Fibroblast of lung (primary cell): ENCODE results near the gene CAST. TPM values are rescaled to one million over a fixed set of nuclear protein-coding genes. Genes with fewer than 3 reads are reported as not detected.

Source experiments
- DNase-seq, 2 donors: peaks; one replicate each; pipeline versions ENCODE4 v3.0.0 to v3.0.0-alpha.2; 2010; ENCODE audit warnings: low read depth in 2 of 2
- H2AFZ ChIP-seq: 2 replicates; pipeline ENCODE4 v1.5.1; 2012; ENCODE audit warnings: low read length, control low read depth, inconsistent platforms
- H3K27ac ChIP-seq: 2 replicates; pipeline ENCODE4 v1.5.1; 2011; ENCODE audit warnings: low read length, control low read depth; ENCODE audit not compliant: insufficient read depth
- H3K27me3 ChIP-seq: 2 replicates; pipeline ENCODE4 v1.5.1; 2011; ENCODE audit warnings: mild to moderate bottlenecking, low read length; ENCODE audit not compliant: control insufficient read depth, insufficient read depth
- H3K36me3 ChIP-seq: 2 replicates; pipeline ENCODE4 v1.5.1; 2011; ENCODE audit warnings: low read length; ENCODE audit not compliant: control insufficient read depth, insufficient read depth
- H3K4me1 ChIP-seq: 2 replicates; pipeline ENCODE4 v1.5.1; 2011; ENCODE audit warnings: low read length; ENCODE audit not compliant: control insufficient read depth, insufficient read depth; ENCODE audit errors: extremely low read depth
- H3K4me2 ChIP-seq: 2 replicates; pipeline ENCODE4 v1.5.1; 2011; ENCODE audit warnings: low read length, control low read depth; ENCODE audit not compliant: insufficient read depth; ENCODE audit errors: extremely low read depth
- H3K4me3 ChIP-seq, 4 experiments: fragments of 200-600 bp in 1 of 4; sonication (generic) in 1 of 4; replicated peaks in 1 of 4; 2 replicates each; pipeline ENCODE4 v1.5.1; 2011 to 2016; ENCODE audit warnings: low read length in 4 of 4, low read depth in 3 of 4, mild to moderate bottlenecking in 3 of 4, control low read depth in 2 of 4, inconsistent platforms in 1 of 4, mixed read lengths in 1 of 4; ENCODE audit not compliant: insufficient read depth in 1 of 4; ENCODE audit errors: control extremely low read depth in 1 of 4
- H3K79me2 ChIP-seq: 2 replicates; pipeline ENCODE4 v1.5.1; 2012; ENCODE audit warnings: mild to moderate bottlenecking, low read length, inconsistent platforms; ENCODE audit not compliant: control insufficient read depth, insufficient read depth
- H3K9ac ChIP-seq: 2 replicates; pipeline ENCODE4 v1.5.1; 2011; ENCODE audit warnings: mild to moderate bottlenecking, low read length, control low read depth; ENCODE audit not compliant: insufficient read depth
- H3K9me3 ChIP-seq: 2 replicates; pipeline ENCODE4 v1.5.1; 2012; ENCODE audit warnings: low read depth, low read length; ENCODE audit not compliant: control insufficient read depth, insufficient read depth
- H4K20me1 ChIP-seq: 2 replicates; pipeline ENCODE4 v1.5.1; 2011; ENCODE audit warnings: low read length; ENCODE audit not compliant: control insufficient read depth, insufficient read depth; ENCODE audit errors: extremely low read depth
- EZH2 ChIP-seq: IDR thresholded peaks from 2 replicates; pipeline ENCODE4 v1.5.1; 2012; ENCODE audit warnings: low read length, control low read depth, mild to moderate bottlenecking; ENCODE audit errors: missing control alignments
- polyA plus RNA-seq, 2 donors: library from polyadenylated mRNA; depleted of rRNA in 1 of 2; stranded (reverse) in 1 of 2; unstranded in 1 of 2; fragments of >200 nt; gene quantifications; 2 replicates each; pipeline ENCODE4 v1.2.1, GENCODE V29; 2011 to 2012; ENCODE audit warnings: missing spikeins in 1 of 2
- total RNA-seq: library from RNA; depleted of rRNA; stranded (reverse); fragments of >200 nt; gene quantifications from 2 replicates; pipeline ENCODE4 v1.2.1, GENCODE V29; 2014
- TF ChIP-seq, protein P1 (sequence below), 2 donors: IDR thresholded peaks in 1 of 2; conservative IDR thresholded peaks in 1 of 2; 1 replicate in 1 of 2; 2 replicates in 1 of 2; pipeline ENCODE4 v1.5.1; 2011 to 2012; ENCODE audit warnings: low read length in 2 of 2, control low read depth in 1 of 2, inconsistent platforms in 1 of 2, low read depth in 1 of 2, mild to moderate bottlenecking in 1 of 2

The CAST gene
- total and polyA plus RNA-seq, 2 donors (not counting 1 experiment from before 2014, with no cell fraction given): 203 to 378 TPM

GRCh38 chr5:96633820-96634219 is 28.4 kb upstream of the CAST start:
- TF ChIP-seq, protein P1, sequence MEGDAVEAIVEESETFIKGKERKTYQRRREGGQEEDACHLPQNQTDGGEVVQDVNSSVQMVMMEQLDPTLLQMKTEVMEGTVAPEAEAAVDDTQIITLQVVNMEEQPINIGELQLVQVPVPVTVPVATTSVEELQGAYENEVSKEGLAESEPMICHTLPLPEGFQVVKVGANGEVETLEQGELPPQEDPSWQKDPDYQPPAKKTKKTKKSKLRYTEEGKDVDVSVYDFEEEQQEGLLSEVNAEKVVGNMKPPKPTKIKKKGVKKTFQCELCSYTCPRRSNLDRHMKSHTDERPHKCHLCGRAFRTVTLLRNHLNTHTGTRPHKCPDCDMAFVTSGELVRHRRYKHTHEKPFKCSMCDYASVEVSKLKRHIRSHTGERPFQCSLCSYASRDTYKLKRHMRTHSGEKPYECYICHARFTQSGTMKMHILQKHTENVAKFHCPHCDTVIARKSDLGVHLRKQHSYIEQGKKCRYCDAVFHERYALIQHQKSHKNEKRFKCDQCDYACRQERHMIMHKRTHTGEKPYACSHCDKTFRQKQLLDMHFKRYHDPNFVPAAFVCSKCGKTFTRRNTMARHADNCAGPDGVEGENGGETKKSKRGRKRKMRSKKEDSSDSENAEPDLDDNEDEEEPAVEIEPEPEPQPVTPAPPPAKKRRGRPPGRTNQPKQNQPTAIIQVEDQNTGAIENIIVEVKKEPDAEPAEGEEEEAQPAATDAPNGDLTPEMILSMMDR (conservative IDR thresholded peaks at IDR 0.05 in 1 of 2, IDR thresholded peaks at IDR 0.05 in 1 of 2; ENCODE audit: low read depth in 1 of 2, low read length in 2 of 2): no peak
- no peak for TF ChIP-seq EZH2
- Histone ChIP-seq H3K9ac (no peak overlapping the region), H3K4me3 (no peak overlapping the region), H3K4me1 (peaks cover 12% of the 10 kb centered on the region), H3K9me3 (no peaks in the 10 kb centered on the region), H3K27ac (no peak overlapping the region), H3K36me3 (no peaks in the 10 kb centered on the region), H4K20me1 (no peaks in the 10 kb centered on the region), H3K79me2 (no peaks in the 10 kb centered on the region), H3K4me2 (peak overlapping the region; percentile 1), H3K27me3 (no peaks in the 10 kb centered on the region), H2AFZ (peak overlapping the region; percentile 67)
- peak; percentile 54 to 72 for DNase-seq

DNA sequence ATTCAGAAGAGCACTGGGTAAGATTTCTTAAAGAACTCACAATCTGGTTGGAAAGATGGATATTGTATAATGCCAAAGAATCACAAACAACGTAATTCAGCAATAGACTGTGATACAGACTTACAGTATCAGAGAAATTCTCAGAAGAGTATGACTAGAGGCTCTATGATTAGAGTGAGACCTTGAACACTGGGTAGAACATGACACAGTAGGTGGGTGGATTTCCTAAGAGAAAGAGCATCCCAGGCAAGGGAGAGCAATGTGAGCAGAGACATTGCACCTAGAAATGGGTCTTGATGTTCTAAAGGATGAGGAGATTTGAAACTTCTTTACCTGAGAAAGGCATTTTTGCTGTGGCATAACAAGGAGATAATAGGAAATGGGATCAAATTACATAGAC is 27.3 kb upstream of the CAST start:
- Histone ChIP-seq H3K9me3 (no peaks in the 10 kb centered on the region), H4K20me1 (no peaks in the 10 kb centered on the region), H3K27me3 (no peaks in the 10 kb centered on the region), H3K9ac (no peak overlapping the region), H2AFZ (no peak overlapping the region), H3K27ac (no peak overlapping the region), H3K4me3 (no peak overlapping the region), H3K4me2 (no peak overlapping the region), H3K36me3 (no peaks in the 10 kb centered on the region), H3K4me1 (peaks cover 8% of the 10 kb centered on the region), H3K79me2 (no peaks in the 10 kb centered on the region)
- TF ChIP-seq EZH2: no peak
- no peak for DNase-seq

GRCh38 chr5:96636046-96636445 is 26.1 kb upstream of the CAST start:
- H3K9ac ChIP-seq: no peak overlapping the region
- TF ChIP-seq, protein P1 (conservative IDR thresholded peaks at IDR 0.05 in 1 of 2, IDR thresholded peaks at IDR 0.05 in 1 of 2; ENCODE audit: low read depth in 1 of 2, low read length in 2 of 2): no peak
- no peak for TF ChIP-seq EZH2
- H2AFZ ChIP-seq: no peak overlapping the region
- H3K4me2 ChIP-seq: no peak overlapping the region
- H3K79me2 ChIP-seq: no peaks in the 10 kb centered on the region
- peaks cover 5% of the 10 kb centered on the region for H3K4me1 ChIP-seq
- H3K4me3 ChIP-seq: no peak overlapping the region
- no peaks in the 10 kb centered on the region for H4K20me1 ChIP-seq
- H3K27me3 ChIP-seq: no peaks in the 10 kb centered on the region
- no peak for DNase-seq
- no peaks in the 10 kb centered on the region for H3K36me3 ChIP-seq
- H3K27ac ChIP-seq: no peak overlapping the region
- H3K9me3 ChIP-seq: no peaks in the 10 kb centered on the region
